Measurements from ENCODE around the gene ELOVL5.

Gene ELOVL5

GRCh38 chr6:53220605-53221004, 128.1 kb downstream of the ELOVL5 start:
- no peaks in the 10 kb centered on the region for H3K36me3 ChIP-seq (ENCODE audit: insufficient read depth, low read length)
- H3K4me1 ChIP-seq (ENCODE audit: insufficient read depth, low read length, poor library complexity, severe bottlenecking) = peaks cover 11% of the 10 kb centered on the region
- no peaks in the 10 kb centered on the region for H3K79me2 ChIP-seq (ENCODE audit: insufficient read depth, low read length)
- no peaks in the 10 kb centered on the region for H3K9me3 ChIP-seq (ENCODE audit: insufficient read depth, low read depth, low read length)
- H2AFZ ChIP-seq (ENCODE audit: low read length) = no peak overlapping the region
- no peak for TF ChIP-seq CTCF (conservative IDR thresholded peaks at IDR 0.05; ENCODE audit: low read length)
- no peak for TF ChIP-seq EZH2phosphoT487 (IDR thresholded peaks at IDR 0.05; ENCODE audit: borderline replicate concordance)
- no peak overlapping the region for H3K4me3 ChIP-seq (ENCODE audit: low read length, poor library complexity, severe bottlenecking)
- H4K20me1 ChIP-seq (ENCODE audit: insufficient read depth, low read length, poor library complexity, severe bottlenecking) = no peaks in the 10 kb centered on the region
- no peak overlapping the region for H3K4me2 ChIP-seq (ENCODE audit: low read depth, low read length, poor library complexity, severe bottlenecking)
- H3K9ac ChIP-seq (ENCODE audit: low read depth, low read length, poor library complexity, severe bottlenecking) = no peak overlapping the region
- no peaks in the 10 kb centered on the region for H3F3A ChIP-seq (ENCODE audit: low read depth)
- no peaks in the 10 kb centered on the region for H3K9me2 ChIP-seq (replicated peaks; ENCODE audit: low read depth, low read length)
- no peaks in the 10 kb centered on the region for H3K27me3 ChIP-seq (ENCODE audit: insufficient read depth, low read length, poor library complexity, severe bottlenecking)

Data from Loucy (cell line).